Fibroblast of lung (primary cell): ENCODE measurements around the gene CDC5L.

ENCODE experiments used
- CTCF ChIP-seq, 2 donors: IDR thresholded peaks in 1 of 2; conservative IDR thresholded peaks in 1 of 2; 1 replicate in 1 of 2; 2 replicates in 1 of 2; pipeline ENCODE4 v1.5.1; 2011 to 2012; ENCODE audit warnings: low read length in 2 of 2, control low read depth in 1 of 2, inconsistent platforms in 1 of 2, low read depth in 1 of 2, mild to moderate bottlenecking in 1 of 2
- EZH2 ChIP-seq: IDR thresholded peaks from 2 replicates; pipeline ENCODE4 v1.5.1; 2012; ENCODE audit warnings: low read length, control low read depth, mild to moderate bottlenecking; ENCODE audit errors: missing control alignments

DNA sequence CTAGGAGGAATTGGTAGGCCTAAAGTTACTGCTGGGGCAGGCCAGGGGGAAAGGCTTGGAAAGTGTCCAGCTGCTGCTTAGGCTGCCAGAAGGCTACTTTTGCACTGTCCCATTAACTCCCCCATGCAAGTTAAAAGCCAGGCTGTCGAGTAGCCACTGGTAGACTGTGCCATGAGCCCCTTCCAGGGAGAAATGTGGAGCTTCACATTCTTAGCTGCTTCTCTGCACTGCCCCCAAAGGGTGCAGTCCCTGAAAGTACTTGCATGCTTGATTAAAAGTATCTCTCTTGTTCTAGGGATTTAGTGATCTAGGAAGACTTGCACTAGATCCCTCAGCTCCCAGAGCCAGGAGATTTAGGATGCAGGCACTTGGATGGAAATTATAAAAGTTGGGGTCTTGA lies 57.3 kb downstream of the CDC5L start:
- TF ChIP-seq CTCF (conservative IDR thresholded peaks at IDR 0.05 in 1 of 2, IDR thresholded peaks at IDR 0.05 in 1 of 2; ENCODE audit: low read depth in 1 of 2, low read length in 2 of 2) (no peak), EZH2 (no peak)
